Hematopoietic multipotent progenitor cell treated with erythropoietin and hydrocortisone succinate and interleukin-3 and kit ligand, for 6 days (in vitro differentiated cells): Measurements from ENCODE around the gene IL17C.

Source experiments
- DNase-seq: peaks from one replicate; pipeline ENCODE4 v3.0.0-alpha.2; 2015

IL17C gene

DNA sequence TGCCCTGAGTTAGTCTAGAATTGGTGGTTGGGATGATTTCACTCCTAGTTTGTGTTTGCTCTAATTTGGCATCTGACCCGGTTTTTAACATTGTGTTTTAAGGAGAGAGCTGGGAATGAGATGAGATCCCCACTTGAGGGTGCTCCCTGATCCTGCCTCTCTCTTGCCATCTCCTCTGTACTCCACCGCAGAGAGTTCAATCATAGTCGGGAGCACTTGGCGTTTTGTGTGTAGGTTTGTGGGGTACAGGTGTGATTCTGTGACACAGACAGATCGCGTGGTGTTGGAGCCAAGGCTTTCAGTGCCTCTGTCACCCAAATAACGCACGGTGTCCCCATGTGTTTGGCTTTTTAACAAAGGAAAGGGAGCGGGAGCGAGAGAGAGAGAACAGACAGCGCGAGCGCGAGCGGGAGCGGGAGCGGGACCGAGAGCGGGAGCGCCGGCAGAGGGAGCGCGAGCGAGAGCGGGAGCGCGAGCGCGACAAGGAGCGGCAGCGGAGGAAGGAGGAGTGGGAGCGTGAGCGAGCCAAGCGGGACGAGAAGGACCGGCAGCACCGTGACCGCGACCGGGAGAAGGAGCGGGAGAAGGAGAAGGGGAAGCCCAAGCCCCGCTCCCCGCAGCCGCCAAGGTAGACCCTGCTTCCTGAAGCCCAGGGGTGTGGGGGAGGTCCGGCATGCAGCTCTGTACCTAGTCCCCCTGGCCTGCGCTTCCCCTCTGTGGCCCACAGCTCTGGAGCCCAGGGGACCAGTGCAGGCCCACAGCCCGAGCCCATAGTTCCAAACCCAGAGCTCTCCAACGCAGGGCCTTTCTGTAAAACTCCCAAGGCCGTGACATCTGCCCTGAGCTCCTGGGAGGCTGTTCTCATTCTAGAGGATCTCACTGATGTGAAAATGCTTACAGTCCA is 27.2 kb upstream of the IL17C start:
- DNase-seq = no peak

DNA sequence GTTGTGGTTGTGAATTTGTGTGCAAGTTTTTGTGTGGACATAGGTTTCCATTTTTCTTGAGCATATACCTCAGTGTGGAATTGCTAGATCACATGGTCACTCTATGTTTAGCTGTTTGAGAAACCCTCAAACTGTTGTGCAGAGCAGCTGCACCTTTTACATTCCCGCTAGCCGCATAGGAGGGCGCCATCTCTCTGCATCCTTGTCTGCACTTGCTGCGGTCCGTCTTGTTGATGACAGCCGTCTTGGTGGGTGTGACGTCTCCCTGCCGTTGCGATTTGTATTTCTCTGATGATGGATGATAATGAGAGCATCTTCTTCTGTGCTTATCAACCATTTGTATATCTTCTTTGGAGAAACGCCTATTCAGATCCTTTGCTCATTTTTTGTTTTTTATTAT is 25.1 kb upstream of the IL17C start:
- no peak for DNase-seq

DNA sequence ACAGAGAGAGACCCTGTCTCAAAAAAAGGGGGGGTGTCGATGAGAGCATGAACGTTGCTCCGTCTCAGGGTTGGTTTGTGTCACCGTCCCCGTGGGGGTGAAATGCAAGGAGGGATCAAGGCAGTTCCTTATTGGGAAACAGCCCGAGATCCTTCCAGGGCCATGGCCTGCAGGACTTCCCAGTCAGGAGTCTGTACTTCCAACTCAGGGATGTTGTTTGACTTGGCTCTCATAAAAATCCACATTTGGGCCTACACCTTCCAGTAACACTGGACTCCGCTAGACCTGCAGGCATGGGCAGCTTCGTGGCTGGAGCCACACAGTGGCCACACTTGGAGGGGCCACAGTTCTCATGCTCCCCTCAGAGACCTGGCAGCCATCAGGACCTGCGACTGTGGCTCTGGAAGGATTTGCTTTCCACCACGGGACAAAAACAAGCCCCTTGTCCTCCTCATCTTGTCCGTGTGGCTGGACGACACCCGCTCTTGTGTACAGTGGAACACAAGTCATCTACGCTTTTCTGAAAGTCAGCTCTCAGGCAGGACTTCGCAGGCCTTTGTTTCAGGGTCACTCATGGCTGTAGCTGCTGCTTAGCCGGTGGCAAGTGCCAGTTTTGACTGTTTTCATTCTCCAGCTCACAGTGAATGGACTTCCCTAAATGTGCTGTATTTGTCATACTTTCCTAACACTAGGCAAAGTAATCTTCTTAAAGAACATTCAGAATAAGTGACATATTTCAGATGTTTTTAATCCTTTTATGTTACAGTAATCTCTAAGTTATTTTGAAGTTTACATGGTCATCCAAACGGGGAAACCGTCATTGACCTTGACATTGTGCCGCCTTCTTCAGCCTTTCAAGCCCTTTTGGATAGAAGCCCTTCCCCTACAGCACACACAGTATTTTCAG is 24.2 kb upstream of the IL17C start:
- no peak for DNase-seq

DNA sequence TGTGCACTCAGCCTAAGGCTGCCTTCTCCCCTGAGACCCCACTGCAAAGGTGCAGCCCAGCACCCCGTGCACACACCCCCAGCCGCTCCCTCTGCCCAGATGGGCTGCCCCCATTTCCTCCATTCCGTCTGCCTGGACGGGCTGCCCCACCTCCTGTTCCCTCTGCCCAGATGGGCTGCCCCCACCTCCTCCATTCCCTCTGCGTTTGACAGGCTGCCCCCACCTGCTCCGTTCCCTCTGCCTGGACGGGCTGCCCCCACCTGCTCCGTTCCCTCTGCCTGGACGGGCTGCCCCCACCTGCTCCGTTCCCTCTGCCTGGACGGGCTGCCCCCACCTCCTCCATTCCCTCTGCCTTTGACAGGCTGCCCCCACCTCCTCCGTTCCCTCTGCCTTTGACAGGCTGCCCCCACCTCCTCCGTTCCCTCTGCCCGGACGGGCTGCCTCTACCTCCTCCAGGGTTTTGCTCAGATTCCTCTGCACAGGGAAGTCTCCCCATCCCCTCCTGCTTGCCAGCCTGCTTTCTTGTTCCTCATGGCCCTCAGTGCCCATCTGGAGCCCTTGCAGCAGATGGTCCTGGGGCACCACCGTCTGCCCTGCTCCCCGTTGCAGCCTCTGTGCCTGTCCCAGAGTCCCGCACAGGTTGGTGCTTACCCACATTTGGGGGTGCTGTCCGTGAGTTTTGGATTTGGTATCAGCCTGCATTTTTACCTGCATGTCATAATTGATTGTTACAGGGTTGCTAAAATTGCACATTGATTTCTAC is 23.4 kb upstream of the IL17C start:
- DNase-seq = no peak

DNA sequence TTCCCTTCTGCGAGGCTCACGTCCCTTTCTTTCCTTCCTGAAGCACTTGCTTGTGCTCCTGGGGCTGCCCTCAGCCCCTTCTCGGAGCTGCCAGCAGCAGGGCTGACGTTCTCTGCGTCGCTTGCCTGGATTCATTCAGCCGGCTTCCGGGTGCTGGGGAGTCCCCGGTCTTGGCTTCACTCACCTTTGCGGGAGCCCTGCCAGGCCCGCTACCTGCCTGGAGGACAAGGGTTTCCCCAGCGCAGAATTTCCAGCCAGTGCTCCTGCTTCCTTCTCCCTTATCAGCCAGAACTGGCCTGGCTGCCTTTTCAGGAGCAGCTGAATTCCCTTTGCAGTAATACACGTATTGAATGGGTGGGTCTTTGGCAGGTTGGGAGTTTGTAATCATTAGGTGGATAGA is 22.1 kb upstream of the IL17C start:
- no peak for DNase-seq

DNA sequence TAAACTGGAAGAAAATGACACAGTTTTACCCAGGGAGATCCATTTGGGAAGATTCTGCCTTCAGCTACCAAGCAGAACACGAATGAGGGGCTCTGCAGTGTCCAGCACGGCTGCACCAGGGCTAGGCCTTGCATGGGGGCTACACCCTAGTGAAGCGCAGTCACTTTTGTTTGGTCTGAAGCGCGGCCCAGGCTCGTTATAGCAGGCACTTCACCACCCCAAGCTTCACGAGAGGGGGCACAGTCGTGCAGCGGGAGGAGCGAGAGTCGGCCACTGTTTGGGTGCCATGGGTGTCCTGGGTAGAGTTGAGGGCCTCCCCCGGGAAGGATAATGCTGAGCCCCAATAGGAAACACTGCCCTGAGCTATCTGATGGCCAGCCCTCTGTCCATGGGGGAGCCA is 21.6 kb upstream of the IL17C start:
- no peak for DNase-seq

DNA sequence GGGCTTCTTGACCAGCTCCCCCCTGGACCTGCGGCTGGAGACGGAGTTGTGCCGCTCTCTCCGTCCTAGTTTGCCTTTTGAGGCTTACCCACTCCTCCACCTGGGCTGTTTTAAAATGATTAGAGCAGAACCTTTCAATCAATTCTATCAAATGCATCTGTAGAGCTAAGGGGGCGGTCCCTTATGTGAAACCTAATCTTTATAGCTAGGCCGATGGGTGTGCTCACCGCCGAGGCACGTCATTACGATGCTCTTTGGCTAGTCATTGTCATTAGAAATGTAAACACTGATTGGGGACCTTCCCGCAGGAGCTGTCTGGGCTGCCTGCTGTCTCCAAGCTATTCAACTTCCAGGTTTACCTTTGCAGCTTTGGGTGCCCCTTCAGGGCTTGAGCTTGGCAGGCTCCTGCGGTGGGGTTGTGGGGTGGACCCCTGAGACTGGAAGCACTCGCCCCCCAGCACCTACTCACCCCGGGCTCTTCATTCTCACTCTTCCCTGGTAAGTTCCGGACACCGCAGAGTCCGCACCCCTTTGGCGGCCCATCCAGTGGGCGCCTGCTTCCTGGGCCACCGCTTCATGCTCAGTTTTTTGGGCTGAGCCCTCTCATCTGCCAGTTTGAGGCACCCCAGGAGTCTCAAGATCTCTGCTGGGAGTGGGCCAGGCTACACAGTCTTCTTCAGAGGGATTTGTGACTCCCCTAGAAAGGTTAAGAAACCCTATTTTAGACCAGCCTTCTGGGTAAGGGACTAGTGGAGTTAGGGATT is 20.9 kb upstream of the IL17C start:
- no peak for DNase-seq

DNA sequence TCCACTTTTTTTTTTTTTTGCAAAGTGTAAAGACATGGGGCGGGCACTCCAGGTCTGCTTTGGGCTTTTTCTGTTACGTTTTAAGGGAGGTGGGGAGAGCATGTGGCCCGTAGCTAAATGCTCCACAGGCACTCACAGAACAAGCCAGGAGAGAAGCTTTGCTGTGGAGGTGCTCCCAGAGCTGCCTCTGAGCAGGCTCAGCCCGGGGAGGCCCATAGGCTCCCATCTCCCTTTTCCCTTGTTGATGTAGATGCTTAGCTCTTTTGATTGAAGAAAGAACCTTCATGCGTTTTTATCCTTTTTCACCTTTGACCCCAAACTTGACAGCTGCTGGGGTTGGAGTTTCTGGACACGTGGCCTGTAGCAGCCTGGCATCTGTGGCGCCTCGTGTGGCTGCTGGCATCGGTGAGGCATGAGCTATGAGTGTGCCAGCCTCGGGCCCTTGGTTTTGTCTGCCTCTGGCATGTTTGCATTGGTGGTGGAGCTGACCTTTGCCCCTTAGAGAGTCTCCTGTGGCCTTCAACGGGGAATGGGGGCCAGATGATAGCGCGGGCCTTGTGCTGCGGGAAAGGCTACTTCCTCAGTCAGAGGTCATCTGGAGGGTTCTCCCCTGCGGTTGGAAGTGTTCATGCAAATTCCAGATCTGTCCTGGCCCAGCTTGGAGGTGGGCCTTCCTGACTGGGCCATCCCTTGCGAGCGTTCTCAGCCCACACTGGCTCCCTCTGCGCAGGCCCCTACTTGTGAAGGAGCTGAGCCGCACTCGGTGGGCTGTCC is 20.0 kb upstream of the IL17C start:
- DNase-seq = no peak

DNA sequence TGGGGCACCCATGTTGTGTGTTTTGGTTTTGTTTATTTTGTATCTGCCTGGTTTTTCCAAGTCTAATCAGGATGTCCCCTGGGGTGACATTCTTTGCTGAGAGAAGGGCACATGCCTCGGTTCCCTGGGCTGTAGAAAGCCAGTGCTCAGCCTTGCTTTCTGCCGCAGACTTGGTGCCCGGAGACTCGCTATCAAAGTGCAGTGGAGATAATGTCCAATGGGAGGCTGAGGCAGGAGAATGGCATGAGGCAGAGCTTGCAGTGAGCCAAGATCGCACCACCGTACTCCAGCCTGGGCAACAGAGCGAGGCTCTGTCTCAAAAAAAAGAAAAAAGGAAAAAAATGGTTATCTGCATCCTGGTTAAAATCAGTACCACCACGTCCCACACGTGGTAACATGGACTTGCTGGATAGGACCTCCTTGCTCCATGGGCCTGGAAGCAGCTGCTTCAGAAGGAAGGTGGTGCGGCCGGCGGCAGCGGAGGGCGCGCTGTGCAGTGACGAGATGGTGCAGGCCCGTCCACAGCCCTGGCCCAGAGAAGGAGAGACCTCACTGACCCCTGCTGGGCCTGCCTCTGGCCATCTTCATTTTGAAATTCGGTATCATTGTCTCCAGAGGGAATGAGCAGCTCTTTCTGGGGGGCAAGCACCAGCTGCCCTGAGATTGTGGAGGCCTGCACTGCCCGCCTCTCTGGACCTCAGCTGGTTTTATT is 19.3 kb upstream of the IL17C start:
- DNase-seq = no peak

DNA sequence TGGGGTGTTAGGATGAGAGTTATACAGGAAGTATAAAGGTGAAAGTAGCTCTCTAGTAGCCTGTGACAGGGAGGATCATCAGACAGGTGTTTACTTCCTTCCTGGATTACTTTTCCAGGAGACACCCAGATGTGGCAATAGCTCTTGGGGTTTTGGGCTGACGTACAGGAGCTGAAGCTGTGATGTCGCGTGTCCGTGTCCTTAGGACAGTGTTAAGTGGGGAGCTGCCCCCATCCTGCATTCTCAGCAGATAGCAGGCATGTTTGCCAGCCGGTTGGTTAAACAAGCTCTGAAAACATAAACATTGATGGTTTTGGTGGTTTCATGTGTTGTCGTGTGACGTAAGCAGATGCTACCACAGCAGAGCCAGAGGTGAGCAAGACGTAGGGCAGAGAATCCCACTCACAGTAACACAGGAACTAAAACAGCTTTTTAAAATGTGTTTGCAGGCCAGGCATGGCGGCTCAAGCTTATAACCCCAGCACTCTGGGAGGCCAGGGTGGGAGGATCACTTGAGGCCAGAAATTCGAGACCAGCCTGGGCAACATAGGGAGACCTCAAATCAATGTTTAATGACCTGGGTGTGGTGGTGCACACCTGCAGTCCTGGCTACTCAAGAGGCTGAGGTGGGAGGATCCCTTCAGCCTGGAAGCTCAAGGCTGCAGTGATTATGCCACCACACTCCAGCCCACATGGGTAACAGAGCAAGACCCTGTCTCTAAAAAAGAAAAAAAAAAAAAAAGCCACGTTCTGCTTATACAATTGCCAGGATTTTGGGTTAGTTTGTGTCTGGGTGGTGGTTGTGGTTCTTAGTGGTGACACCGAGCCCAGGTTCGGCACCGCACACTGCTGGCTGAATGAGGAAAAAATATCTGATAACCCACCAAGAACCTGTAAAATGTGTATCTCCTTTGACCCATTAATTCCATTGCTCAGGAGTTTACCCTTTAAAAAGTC is 18.2 kb upstream of the IL17C start:
- no peak for DNase-seq

DNA sequence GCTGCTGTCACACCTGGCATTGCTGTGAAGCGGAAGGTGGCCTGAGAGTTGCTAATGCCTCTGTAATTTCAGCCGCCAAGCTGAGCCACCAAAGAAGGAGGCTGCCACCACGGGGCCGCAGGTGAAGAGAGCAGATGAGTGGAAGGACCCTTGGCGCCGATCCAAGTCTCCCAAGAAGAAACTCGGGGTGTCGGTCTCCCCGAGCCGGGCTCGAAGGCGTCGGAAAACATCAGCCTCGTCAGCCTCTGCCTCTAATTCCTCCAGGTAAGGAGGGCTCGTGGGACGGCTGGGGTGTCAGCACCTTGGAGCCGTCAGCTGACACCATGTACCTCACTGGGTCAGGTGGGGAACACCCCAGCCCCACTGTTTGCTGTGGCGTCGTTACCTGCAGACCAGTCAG is 16.2 kb upstream of the IL17C start:
- no peak for DNase-seq

DNA sequence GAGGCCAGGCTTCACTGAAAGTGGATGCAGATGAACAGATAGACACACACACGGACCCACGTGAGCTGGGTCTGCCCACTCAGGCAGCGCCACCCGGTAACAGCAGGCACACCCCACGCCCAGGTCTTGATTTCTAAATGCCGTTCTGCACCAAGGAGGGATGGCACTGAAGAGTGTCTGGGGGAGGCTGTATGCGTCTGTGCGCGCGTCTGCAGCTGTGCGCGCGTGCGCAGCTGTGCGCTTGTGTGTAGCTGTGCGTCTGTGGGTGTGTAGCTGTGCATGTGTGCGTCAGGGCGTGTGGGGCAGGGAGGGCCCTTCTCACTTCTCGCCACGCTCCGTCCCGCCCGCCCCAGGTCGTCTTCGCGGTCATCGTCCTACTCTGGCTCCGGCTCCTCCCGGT is 15.5 kb upstream of the IL17C start:
- DNase-seq = no peak

DNA sequence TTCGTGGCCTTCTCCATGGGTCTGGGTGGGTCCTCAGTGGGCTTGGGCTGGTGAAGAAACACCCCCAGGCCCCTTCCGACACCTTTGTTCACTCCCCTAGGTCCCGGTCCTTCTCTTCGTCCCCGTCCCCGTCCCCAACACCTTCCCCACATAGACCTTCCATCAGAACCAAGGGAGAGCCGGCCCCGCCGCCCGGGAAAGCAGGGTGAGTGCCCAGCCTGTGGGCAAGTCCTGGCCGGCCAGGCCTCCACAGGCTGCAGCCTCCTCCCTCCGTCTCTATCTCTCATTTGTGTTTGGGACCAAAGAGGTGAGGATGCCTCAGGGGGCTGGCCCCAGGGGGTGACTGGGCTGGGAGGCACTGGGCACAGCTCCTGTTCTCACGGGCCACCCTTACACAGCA is 14.5 kb upstream of the IL17C start:
- no peak for DNase-seq

DNA sequence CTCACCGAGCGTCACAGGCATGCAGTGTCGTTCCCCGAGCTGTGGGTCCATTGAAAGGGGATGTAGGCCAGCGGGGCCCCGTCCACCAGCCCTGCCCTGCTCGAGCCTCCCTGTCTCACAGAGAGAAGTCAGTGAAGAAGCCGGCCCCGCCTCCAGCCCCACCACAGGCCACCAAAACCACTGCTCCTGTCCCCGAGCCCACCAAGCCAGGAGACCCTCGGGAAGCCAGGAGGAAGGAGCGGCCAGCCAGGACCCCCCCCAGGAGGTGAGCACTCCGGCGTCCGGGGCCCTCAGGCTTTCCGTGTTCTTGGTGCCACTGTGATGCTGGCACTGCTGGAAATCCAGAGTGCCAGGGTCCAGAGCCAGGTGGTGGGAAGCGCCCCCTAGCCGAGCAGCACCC is 13.9 kb upstream of the IL17C start:
- no peak for DNase-seq

DNA sequence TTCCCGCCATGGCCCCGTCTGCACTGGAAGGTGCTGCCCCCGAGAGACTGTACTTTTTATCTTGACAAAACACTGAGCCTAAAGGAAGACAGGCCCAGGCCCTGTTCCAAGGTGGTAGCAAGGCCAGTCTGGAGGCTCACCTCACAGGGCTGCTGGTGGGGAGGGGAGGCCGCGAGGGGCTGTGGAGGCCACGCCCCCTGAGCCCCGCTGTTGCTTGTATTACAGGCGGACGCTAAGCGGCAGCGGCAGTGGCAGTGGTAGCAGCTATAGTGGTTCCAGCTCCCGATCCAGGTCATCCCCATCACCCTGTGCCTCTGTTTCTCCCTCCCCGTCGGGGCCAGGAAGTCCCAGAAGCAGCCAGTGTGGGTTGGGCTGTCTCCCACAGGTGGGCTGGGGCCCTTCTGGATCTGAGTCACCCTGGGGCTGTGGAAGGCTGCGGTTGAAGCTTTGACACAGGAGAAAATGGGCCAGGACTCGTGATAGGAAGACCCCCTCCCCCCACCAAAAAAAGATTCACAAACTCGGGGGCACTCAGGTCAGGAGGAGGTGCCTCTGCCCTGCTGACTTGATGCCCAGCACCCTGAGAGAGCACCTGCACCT is 13.3 kb upstream of the IL17C start:
- DNase-seq = no peak

DNA sequence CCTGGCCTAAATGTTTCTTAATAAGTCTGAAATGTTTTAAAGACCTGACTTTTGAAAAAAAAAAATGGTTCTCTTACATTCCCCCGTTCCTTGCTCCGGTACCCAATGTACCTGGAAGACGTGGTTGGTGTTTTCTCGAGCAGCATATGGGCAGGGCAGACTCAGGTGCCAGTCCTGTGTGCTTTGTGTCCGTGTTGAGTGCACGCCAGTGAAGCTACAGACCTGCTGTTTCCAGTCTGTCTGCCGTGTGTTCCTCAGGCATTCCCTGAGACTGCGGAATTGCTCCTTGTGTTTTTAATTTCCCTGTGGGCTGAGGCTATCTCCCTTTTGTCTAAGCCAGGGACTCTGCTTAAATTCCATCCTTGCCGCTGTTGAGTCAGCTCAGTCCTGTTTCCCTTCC is 11.7 kb upstream of the IL17C start:
- DNase-seq = no peak

DNA sequence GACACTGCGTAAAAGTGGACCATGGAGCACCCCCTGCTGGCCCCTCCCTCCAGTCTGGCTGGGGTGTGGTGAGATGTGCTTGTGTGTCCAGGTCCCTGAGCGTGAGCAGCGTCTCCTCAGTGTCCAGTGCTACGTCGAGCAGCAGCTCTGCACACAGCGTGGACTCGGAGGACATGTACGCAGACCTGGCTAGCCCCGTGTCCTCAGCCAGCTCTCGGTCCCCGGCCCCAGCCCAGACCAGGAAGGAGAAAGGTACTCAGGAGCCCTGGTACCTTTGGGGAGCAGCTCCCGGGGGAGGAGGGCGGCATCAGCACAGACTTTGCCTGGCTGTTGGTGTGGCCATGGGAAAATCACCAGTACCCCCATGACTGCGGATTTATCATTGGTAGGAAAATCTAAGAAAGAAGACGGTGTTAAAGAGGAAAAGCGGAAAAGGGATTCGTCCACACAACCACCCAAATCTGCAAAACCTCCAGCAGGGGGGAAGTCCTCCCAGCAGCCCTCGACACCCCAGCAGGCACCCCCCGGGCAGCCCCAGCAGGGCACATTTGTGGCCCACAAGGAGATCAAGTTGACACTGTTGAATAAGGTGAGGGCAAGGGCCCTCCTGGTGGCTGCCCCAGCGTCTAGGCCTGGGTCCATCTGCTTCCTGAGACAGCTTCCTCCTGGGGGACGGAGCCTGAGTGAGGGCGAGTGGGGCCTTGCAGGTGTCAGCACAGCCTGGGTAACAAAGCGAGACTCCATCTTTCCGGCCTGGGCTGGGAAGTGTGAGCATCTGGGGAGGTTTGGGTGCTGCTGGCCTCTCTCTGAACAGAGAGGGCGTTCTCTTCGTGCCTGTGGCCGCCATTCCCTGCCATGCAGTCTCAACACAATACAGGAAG is 10.6 kb upstream of the IL17C start:
- DNase-seq = no peak

DNA sequence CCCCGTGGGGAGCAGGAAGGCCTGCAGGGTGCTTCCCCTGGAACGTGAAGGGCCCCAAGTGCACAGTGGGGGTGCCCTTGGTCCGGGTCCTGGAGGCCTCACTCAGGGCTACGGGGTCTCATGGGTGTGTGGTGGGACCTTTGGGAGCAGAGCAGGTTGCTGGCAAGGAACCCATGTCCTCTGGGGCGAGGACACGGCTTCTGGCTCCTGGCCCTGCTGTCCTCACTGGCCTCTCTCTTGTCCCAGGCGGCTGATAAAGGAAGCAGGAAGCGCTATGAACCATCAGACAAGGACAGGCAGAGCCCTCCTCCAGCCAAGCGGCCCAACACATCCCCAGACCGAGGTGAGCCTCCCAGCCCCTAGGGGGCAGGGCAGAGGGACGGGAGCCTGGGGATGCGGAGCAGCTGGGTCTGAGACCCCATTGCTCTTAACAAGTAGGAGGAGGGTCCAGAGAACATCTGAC is 9.8 kb upstream of the IL17C start:
- DNase-seq = peak; percentile 63
